ENCODE results near the gene SARS2.
"Not testable (repeated sequence)": the region's sequence is repeated elsewhere in the genome, so short reads cannot be mapped to it uniquely, and the experiment has no call there.

SARS2 gene

DNA sequence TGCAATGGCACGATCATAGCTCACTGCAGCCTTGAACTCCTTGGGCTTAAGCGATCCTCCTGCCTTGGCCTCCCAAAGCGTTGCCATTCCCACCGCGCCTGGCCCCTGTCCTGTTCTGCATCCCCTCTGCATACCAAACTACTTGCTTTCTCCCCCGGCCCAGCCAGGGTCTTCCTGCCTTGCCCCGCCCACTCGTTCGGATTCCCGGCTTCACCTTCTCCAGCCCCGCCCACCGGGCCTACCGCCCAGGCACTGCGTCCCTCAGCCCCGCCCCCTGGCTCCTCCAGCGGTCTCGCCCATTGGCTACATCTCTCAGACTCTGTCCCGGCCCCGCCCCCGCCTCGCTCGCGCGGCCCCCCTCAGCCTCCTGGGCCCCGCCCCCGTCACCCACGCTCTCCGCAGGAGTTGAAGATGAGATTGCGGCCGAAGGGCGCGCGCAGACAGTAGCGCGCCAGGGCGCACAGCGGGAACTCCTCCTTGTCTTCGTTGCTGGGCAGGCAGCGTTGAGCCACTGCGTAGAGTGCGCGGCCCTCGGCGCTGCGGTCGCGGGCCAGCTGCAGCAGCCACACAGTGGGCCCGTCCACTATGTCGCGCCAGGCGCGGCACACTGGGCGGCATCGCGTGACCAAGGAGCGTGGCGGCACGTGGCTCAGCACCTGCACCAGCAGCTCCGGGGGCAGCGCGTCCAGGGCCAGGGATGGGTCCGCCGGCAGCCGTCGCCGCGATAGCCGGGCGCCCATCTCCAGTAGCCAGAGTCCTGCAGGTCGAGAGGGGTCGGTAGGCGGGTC is 19.2 kb upstream of the SARS2 start:
- DNase-seq = peak; percentile 16 to 94 (median 83)

DNA sequence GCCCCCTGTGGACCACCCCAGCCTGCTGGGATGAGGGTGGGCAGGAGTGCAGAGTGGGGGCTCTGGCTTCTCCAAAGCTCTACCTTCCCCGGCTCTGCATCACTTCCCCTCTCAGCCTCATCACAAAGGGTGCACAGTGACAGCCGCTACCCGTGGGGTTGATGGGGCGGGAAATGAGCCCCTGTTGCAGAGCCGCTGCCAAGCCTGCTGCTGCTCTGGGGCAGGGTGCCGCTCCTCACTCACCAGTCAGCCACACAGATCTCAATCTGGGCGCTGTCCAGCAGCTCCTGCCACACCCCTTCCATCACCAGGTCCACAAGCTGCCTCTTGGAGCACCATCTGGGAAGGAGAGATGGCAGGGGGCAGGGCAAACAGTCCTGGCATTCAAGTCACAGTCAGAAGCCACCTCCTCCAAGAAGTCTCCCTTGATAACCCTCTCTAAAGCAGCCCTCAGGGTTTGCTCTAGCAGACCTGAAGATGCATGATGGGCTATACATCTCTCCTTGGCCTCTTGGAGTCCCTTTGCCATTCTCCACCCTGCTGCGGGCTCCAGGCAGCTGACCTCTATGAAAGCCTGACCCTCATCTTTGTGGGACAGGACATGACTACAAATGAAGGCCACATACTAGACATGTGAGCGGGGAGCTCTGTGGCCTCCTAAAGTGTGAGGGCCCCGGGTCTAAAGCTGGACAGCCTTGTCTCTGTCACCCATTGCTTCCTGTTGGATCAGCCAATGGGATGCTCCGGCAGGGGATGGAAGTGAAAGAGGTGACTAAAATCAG is 15.9 kb upstream of the SARS2 start:
- no peak for DNase-seq

GRCh38 chr19:38945562-38946228 is 15.1 kb upstream of the SARS2 start:
- no peak for DNase-seq

- no peak for DNase-seq
These were observed 14.5 kb upstream of the SARS2 start for GRCh38 chr19:38944981-38945506.

GRCh38 chr19:38942471-38943181 is 12.1 kb upstream of the SARS2 start:
- no peak for DNase-seq

DNA sequence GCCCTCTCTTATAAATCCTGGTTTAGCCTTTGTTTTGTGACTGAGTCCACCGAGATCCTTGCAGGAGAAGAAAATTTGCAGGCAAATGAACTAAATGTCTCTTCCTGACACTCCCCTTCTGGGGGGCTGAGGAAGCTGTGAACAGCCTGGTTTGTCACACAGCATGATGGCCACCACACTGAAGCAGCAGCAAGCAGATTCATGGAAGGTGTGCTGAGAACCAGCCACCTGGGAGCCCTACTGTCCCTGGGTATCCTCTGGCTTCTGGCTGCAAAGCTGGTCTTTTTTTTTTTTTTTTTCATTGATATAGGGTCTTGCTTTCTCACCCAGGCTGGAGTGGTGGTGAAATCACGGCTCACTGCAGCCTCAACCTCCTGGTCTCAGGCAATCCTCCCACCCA is 11.4 kb upstream of the SARS2 start:
- no peak for DNase-seq

- not testable (repeated sequence) for DNase-seq
These were observed 10.9 kb upstream of the SARS2 start for GRCh38 chr19:38941466-38941865.

DNA sequence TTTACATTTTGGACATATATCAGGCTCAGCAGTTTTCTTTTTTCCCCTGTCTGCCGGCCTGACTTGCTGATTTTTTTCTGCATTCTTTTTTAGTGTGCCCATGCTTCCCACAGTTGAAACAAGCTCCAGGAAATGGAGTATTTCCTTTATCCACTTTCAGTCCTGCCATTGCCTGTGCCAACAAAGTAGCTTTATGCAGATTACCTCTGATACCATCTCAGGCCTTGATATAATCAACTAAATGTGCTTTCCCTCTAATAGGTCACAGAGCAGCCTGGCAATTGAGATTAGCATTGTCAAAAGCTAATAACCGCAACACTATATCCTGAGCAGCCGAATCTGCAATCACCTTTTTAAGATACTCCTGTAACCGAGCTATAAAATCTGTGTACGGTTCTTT is 9.4 kb upstream of the SARS2 start:
- no peak for DNase-seq

DNA sequence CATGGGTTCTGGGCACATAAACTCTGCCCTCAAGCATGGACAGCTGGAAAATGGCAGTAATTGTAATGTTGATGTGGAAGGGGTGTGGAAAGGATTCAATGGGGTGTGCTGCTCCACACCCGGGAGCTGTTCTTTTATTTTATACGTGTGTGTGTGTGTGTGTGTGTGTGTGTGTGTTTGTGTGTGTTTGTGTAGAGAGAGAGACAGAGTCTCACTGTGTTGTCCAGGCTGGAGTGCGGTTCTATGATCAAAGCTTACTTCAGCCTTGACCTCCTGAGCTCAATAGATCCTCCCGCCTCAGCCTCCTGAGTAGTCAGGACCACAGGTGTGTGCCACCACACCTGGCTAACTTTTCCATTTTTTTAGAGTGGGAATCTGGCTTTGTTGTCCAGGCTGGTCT is 3.0 kb upstream of the SARS2 start:
- DNase-seq = no peak

DNA sequence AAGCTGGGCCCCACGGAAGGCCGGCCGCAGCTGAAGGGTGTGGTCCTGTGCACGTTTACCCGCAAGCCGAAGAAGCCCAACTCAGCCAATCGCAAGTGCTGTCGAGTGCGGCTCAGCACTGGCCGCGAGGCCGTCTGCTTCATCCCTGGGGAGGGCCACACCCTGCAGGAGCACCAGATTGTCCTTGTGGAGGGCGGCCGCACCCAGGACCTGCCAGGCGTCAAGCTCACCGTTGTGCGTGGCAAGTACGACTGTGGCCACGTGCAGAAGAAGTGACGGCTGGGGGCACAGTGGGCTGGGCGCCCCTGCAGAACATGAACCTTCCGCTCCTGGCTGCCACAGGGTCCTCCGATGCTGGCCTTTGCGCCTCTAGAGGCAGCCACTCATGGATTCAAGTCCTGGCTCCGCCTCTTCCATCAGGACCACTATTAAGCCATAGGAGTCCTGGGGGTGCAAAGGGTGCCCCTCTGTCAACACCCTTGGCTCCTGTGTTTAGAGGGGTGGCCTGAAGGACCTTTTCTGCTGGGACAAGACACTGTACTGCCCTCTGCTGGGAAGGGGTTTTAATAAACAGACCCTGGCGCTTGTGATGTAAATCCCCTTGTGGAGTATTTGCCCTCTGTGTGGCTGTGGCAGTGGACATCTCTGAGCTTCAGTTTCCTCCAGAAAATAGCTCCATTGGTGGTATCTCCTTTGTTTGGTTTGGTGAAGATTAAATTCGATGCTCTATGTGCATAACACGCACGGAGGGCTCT is 2.0 kb upstream of the SARS2 start:
- peak in 1 of 58 donors; percentile 1 for DNase-seq

DNA sequence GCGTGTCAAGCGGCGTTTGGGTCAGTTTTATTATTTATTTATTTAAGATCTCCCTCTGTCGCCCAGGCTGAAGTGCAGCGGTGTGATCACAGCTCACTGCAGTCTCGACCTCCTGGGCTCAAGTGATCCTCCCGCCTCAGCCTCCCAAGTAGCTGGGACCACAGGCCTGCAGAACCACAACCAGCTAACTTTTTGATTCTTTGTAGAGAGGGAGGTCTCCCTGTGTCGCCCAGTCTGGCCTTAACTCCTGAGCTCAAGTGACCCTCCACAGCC is 894 bp upstream of the SARS2 start:
- no peak for DNase-seq

DNA sequence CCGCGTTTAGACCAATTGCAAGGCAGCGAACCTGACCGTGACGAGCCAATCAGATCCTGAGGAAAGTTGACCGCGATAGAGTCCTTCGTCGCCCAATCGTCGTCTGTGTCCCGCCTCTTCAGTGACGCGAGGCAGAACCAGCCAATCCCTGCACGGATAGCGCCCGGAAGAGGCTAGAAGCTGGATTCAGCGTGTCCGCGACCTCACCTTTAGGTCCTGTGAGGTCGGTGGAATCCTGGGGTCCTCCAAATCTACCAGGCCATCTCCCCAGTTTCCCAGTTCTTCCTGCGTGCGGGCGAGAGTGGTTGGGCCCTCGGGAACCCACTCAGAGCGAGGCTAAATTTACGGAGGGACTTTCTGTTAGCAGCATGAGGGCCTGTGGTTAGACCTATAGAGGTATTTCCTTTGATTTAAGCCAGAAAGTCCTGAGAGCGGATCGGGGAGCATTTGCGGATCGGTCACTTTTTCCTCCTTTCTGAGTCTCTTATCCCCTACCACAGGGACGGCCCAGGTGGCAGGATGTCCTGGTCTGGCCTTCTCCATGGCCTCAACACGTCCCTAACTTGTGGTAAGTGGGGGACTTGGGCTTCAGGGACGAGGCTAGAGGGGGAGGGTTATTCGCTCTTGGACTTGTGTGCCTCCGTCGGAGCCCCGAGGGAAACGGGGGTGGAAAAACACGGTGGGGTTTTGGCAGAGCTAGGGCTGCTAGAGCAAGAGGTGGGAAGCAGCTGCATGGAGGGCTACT is 385 bp upstream of the SARS2 start, which contains the start of gene MRPS12:
Gene MRPS12, plus strand, starts transcription at position 169 of the 745 bp plus-strand sequence. Its CDS starts 351 bp downstream, at position 520.
- peak in 50 of 58 donors; percentile 92 to 100 (median 98) for DNase-seq

DNA sequence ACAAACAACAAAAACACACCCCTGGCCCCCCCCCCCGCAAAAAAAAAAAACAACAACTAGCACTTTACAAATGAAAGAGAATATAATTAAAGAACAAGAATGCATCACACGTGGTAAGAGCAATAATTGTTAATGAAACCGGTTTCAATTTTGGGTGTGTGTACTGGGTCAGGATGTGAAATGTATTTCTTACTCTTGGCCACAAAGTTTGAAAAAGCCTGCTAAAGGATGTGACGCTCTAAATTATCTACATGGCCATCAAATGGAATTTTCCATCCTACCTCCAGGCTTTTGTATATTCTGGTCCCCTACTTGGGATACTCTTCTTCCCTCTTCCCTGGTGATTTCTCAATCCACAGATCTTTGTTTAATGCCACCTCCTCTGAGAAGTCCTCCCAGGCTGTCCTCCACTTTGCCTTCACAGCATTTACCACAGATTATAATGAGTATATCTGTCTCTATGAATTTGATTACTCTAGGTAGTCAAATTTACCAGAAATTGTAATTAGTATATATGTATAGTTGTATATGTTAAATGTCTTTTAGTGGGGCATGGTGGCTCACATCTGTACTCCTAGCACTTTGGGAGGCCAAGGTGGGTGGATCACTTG is 2.1 kb downstream of the SARS2 start:
- no peak for DNase-seq

DNA sequence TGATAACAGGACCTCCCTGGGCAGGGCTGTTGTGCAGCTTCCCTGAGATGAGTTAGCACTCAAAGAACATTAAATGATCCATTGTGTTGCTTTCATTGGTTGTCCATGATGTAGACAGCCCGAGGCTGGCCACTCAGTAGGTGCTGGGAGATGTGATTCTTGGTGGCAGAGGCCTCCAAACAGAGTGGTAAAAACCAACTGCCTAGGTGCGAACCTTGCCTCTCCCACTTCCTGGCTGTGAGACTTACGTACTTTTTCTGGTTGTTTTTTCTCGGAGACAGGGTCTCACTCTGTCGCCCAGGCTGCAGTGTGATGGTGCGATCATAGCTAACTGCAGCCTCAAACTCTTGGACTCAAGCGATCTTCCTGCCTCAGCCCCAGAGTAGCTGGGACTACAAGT is 6.2 kb downstream of the SARS2 start:
- no peak for DNase-seq

- no peak for DNase-seq
These were observed 8.1 kb downstream of the SARS2 start for GRCh38 chr19:38922482-38922881.

DNA sequence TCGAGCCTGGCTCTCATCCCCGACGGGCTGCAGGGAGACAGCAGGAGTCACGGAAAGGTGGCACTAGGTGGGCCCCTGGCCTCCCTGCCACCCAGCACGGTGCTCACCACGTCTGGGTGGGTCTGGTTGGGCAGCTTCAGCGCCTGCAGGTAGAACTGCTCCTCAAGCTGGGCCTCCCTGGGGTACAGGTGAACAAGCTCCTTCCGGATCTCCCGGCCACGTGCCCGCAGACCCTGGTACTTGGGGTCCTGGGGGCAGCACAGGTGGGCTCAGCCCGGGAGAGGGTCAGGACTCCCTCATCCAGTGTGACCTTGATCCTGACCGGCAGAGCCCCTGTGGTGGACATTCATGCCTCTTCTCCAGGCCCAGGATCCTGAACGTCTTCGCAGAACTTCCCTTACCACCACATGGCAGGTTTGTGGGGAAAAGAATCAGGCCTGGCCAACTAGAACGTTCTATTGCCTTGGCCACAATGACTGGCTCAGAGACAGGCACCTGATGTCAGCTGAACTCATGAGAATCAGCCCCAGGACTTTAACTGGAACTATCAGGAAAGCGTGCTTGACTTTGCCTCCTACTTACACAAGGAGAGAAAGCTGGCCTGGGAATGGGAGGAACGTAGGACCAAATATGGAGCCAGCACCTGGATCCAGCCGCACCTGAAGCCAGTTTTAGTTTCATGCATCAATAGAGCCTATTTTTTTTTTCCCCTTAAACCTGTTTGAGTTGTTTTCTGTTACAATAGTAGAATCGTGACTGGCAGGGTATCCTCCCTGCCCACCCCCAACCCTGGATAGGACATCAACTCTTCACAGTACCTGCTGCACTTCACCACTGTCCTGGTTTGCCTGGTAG is 8.9 kb downstream of the SARS2 start:
- no peak for DNase-seq

- no peak for DNase-seq
These were observed 9.8 kb downstream of the SARS2 start for GRCh38 chr19:38920602-38921419.
